Measurements from ENCODE around the gene CHEK1.

CHEK1 gene

DNA sequence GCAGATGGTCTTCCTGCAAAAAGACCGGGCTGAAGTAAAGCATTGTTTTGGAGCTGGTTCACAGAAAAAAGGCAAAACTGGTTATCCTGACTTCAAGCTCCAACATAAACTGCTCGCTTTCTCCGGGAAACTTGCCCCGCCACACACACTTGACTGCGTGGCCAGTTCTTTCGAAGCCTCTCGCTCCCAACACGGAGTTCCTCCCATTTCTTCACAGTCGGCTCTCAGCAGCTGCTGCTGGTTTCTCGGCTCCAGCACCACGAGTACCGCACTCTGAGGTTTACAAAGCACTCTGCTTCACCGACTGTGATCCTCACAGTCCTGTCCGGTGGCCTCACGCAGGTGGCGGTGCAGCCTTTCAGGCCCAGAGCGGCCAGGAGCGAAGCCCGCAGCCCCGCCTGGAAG, 264 bp downstream of the CHEK1 start:
- TF ChIP-seq SIN3A (IDR thresholded peaks at IDR 0.05; ENCODE audit: borderline replicate concordance, insufficient read depth, low read length) (no peak), POLR2AphosphoS5 (IDR thresholded peaks at IDR 0.05; ENCODE audit: low read depth, low read length) (no peak), TAF1 (IDR thresholded peaks at IDR 0.05; ENCODE audit: borderline replicate concordance, insufficient read depth, low read length) (no peak), FOXP2 (optimal IDR thresholded peaks at IDR 0.05; ENCODE audit: borderline replicate concordance, extremely low read depth, extremely low read length, insufficient read depth) (no peak)
- TF ChIP-seq, protein P1, sequence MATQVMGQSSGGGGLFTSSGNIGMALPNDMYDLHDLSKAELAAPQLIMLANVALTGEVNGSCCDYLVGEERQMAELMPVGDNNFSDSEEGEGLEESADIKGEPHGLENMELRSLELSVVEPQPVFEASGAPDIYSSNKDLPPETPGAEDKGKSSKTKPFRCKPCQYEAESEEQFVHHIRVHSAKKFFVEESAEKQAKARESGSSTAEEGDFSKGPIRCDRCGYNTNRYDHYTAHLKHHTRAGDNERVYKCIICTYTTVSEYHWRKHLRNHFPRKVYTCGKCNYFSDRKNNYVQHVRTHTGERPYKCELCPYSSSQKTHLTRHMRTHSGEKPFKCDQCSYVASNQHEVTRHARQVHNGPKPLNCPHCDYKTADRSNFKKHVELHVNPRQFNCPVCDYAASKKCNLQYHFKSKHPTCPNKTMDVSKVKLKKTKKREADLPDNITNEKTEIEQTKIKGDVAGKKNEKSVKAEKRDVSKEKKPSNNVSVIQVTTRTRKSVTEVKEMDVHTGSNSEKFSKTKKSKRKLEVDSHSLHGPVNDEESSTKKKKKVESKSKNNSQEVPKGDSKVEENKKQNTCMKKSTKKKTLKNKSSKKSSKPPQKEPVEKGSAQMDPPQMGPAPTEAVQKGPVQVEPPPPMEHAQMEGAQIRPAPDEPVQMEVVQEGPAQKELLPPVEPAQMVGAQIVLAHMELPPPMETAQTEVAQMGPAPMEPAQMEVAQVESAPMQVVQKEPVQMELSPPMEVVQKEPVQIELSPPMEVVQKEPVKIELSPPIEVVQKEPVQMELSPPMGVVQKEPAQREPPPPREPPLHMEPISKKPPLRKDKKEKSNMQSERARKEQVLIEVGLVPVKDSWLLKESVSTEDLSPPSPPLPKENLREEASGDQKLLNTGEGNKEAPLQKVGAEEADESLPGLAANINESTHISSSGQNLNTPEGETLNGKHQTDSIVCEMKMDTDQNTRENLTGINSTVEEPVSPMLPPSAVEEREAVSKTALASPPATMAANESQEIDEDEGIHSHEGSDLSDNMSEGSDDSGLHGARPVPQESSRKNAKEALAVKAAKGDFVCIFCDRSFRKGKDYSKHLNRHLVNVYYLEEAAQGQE (IDR thresholded peaks at IDR 0.05; ENCODE audit: insufficient read depth in 1 of 2, low read depth in 2 of 2, low read length in 2 of 2) = no peak

DNA sequence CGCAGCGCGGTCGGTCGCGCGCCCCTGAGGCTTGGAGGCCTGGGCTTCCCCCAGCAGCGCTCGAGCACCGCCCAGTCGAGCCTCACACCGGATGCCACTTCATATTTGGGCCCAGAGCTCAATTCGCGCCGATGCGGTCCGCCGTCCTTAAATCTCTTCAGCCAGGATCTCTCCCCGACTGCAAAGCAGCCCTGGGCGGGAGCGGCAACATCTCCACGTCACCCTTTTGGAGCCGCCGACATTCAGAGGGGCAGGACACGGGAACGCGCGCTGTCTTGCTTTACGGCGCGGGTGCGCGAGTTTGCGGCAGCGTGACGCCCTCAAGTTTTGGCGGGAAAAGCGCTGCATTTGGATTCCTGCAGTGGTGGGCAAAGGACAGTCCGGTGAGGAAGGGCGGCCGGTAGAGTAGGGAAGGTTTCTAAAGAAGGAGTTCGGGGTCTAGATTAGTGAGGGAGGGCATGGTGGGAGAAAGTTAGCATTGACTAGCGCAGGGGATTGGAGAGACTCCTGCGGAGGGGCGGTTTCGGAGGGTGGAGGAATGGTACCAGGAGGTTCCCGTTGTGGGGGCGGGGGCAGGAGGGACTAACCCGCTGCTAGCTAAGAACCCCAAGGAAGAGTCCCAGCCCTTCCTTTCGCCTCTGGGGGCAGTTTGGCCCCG, 796 bp downstream of the CHEK1 start:
- TF ChIP-seq POLR2AphosphoS5 (IDR thresholded peaks at IDR 0.05; ENCODE audit: low read depth, low read length) = peak; percentile 82
- peak; percentile 98 for TF ChIP-seq TAF1 (IDR thresholded peaks at IDR 0.05; ENCODE audit: borderline replicate concordance, insufficient read depth, low read length)
- TF ChIP-seq, protein P1 (IDR thresholded peaks at IDR 0.05; ENCODE audit: insufficient read depth in 1 of 2, low read depth in 2 of 2, low read length in 2 of 2) = peak; percentile 31 to 69; a peak in 3 of 4 replicates
- TF ChIP-seq FOXP2 (optimal IDR thresholded peaks at IDR 0.05; ENCODE audit: borderline replicate concordance, extremely low read depth, extremely low read length, insufficient read depth) = no peak
- peak; percentile 97; the same call in 1 of the 2 replicates for TF ChIP-seq SIN3A (IDR thresholded peaks at IDR 0.05; ENCODE audit: borderline replicate concordance, insufficient read depth, low read length)

- TF ChIP-seq FOXP2 (optimal IDR thresholded peaks at IDR 0.05; ENCODE audit: borderline replicate concordance, extremely low read depth, extremely low read length, insufficient read depth) (peak; percentile 10), SIN3A (IDR thresholded peaks at IDR 0.05; ENCODE audit: borderline replicate concordance, insufficient read depth, low read length) (peak; percentile 65; the same call in 1 of the 2 replicates)
- TF ChIP-seq, protein P1 (IDR thresholded peaks at IDR 0.05; ENCODE audit: insufficient read depth in 1 of 2, low read depth in 2 of 2, low read length in 2 of 2) = no peak
These were observed 1.5 kb downstream of the CHEK1 start for GRCh38 chr11:125626288-125626950.

DNA sequence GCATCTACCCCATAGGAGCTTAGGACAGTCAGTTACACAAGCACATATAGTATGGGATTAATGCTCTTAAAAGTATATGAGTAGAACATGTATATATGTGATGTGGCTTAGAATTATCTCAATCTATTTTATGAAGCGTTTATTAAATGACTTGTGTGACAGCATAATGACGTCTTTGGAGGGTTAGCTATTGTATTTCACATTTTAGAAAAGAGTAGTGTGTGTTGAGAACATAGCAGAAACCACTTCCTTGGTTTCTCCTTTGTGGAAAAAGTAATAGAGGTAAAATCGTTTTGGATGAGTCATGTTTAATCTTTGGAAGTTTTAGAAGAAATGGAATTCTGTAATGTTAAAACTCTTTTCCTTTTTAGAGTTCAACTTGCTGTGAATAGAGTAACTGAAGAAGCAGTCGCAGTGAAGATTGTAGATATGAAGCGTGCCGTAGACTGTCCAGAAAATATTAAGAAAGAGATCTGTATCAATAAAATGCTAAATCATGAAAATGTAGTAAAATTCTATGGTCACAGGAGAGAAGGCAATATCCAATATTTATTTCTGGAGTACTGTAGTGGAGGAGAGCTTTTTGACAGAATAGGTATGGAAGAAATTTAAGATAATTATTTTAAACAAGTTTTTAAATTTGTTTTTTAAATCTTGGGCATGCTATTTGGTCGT, 2.4 kb downstream of the CHEK1 start:
- TF ChIP-seq FOXP2 (optimal IDR thresholded peaks at IDR 0.05; ENCODE audit: borderline replicate concordance, extremely low read depth, extremely low read length, insufficient read depth) = no peak

DNA sequence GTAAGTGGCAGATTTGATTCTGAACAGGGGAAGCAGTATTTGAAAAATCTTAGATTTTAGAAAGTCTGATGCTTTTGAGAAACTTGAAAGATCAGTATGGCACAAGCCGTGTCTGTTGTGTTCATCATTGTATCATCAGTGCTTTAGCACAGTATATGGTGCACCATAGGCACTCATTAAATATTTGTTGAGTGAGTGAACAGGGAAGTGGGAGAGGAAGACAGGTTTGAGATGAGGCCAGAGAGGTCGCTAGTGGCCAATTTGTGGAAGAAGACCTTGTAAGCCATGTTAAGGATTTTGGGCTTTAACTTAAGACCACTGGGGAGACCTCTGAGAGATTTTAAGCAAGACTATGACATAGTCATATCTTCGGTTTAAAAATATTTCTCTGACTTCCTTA, 12.9 kb downstream of the CHEK1 start:
- TF ChIP-seq SIN3A (IDR thresholded peaks at IDR 0.05; ENCODE audit: borderline replicate concordance, insufficient read depth, low read length) (no peak), FOXP2 (optimal IDR thresholded peaks at IDR 0.05; ENCODE audit: borderline replicate concordance, extremely low read depth, extremely low read length, insufficient read depth) (no peak), POLR2AphosphoS5 (IDR thresholded peaks at IDR 0.05; ENCODE audit: low read depth, low read length) (no peak)
- TF ChIP-seq, protein P1 (IDR thresholded peaks at IDR 0.05; ENCODE audit: insufficient read depth in 1 of 2, low read depth in 2 of 2, low read length in 2 of 2) = no peak
